RWPE1 (cell line): ENCODE data around the gene PIH1D1.
A peak's percentile ranks its signal among the peaks of the same experiment; 100 is the strongest.

Experiments
- CTCF ChIA-PET: fragments of 350-600 bp; sonication (Branson Sonifier 250); formaldehyde crosslinking; extraction: SDS; loops from one replicate; lab custom pipeline; 2021; lab: Yijun Ruan, JAX
- POLR2A ChIA-PET: fragments of 400-600 bp; formaldehyde crosslinking; extraction: SDS; loops from one replicate; lab custom pipeline; 2020; ENCODE audit warnings: antibody characterized with exemption; ENCODE audit not compliant: low non-redundant PET; lab: Yijun Ruan, JAX
- DNase-seq: peaks from one replicate; pipeline ENCODE4 v3.0.0; 2012; ENCODE audit warnings: low spot score
- H3K27ac ChIP-seq: fragments of 450-650 bp; 2 replicates; pipeline ENCODE4 v1.5.1; 2017
- CTCF ChIP-seq: fragments of 450-650 bp; conservative IDR thresholded peaks from 2 replicates; pipeline ENCODE4 v1.5.1; 2017; ENCODE audit warnings: low read depth, mild to moderate bottlenecking

PIH1D1 gene

GRCh38 chr19:49481020-49481683 is 29.5 kb upstream of the PIH1D1 start:
- POLR2A ChIA-PET, result no interaction called here
- no peak for DNase-seq
- peak overlapping the region; percentile 20 for H3K27ac ChIP-seq
- TF ChIP-seq CTCF, result no peak
- CTCF ChIA-PET, result interaction anchor here (0.8 kb wide), 1 partner anchor 8 kb away, joined by 4 read pairs; no protein-coding TSS in a partner anchor

GRCh38 chr19:49479975-49480628 is 28.5 kb upstream of the PIH1D1 start:
- no peak overlapping the region; the same call in 1 of the 2 replicates for H3K27ac ChIP-seq
- ChIA-PET CTCF (no interaction called here), POLR2A (no interaction called here)
- TF ChIP-seq CTCF, result no peak
- no peak for DNase-seq

GRCh38 chr19:49475995-49476880 is 24.6 kb upstream of the PIH1D1 start:
- DNase-seq, result no peak
- peak; percentile 25; the same call in 1 of the 2 replicates for TF ChIP-seq CTCF
- CTCF ChIA-PET, result no interaction called here
- POLR2A ChIA-PET, result no interaction called here
- peak overlapping the region; percentile 46 for H3K27ac ChIP-seq

- CTCF ChIA-PET, result interaction anchor here (0.6 kb wide), 2 partner anchors 93 to 100 kb away, joined by 3 read pairs; no protein-coding TSS in a partner anchor
- no peak for DNase-seq
- POLR2A ChIA-PET, result no interaction called here
- peak overlapping the region; percentile 46 for H3K27ac ChIP-seq
- no peak for TF ChIP-seq CTCF
These were observed 23.7 kb upstream of the PIH1D1 start for GRCh38 chr19:49475191-49475917.

GRCh38 chr19:49474542-49474924 is 22.9 kb upstream of the PIH1D1 start:
- DNase-seq, result no peak
- POLR2A ChIA-PET, result no interaction called here
- CTCF ChIA-PET, result no interaction called here
- H3K27ac ChIP-seq, result peak overlapping the region; percentile 80
- TF ChIP-seq CTCF, result no peak
